ENCODE measurements around the gene CRABP2.

The CRABP2 gene

GRCh38 chr1:156654700-156655099 lies 50.7 kb downstream of the CRABP2 start:
- DNase-seq (ENCODE audit: low read depth): no peak

GRCh38 chr1:156652992-156653355 lies 52.4 kb downstream of the CRABP2 start:
- no peak for DNase-seq (ENCODE audit: low read depth)

GRCh38 chr1:156652131-156652991 lies 53.0 kb downstream of the CRABP2 start:
- no peak for DNase-seq (ENCODE audit: low read depth)
